CD14-positive monocyte (primary cell): Measurements from ENCODE around the gene HS6ST3. TPM values are rescaled to one million over a fixed set of nuclear protein-coding genes. Genes with fewer than 3 reads are reported as not detected.

ENCODE experiments used
- DNase-seq, 3 donors: peaks; one replicate each; pipeline ENCODE4 v3.0.0-alpha.2; 2011 to 2022
- H2AFZ ChIP-seq: 2 replicates; pipeline ENCODE4 v1.6.0; 2012; ENCODE audit warnings: mild to moderate bottlenecking, low read depth, low read length, inconsistent platforms; ENCODE audit not compliant: insufficient read depth, poor library complexity, severe bottlenecking
- H3K27ac ChIP-seq, 2 donors: 1 replicate in 1 of 2; 2 replicates in 1 of 2; pipeline ENCODE4 v1.5.1; 2012 to 2013; ENCODE audit warnings: low read length in 2 of 2, control low read depth in 1 of 2, inconsistent platforms in 1 of 2, low read depth in 1 of 2, mild to moderate bottlenecking in 1 of 2
- H3K27me3 ChIP-seq, 2 donors: one replicate each; pipeline versions ENCODE4 v1.6.0 to v1.6.1; 2011 to 2013; ENCODE audit warnings: low read length in 2 of 2; ENCODE audit not compliant: control insufficient read depth in 2 of 2, insufficient read depth in 2 of 2
- H3K36me3 ChIP-seq, 2 donors: replicated peaks in 1 of 2; 1 replicate in 1 of 2; 2 replicates in 1 of 2; pipeline versions ENCODE4 v1.5.1 to v1.6.1; 2012 to 2013; ENCODE audit warnings: low read length in 2 of 2, control low read depth in 1 of 2, inconsistent platforms in 1 of 2, mild to moderate bottlenecking in 1 of 2; ENCODE audit not compliant: insufficient read depth in 2 of 2, control insufficient read depth in 1 of 2
- H3K4me1 ChIP-seq, 2 donors: 1 replicate in 1 of 2; 2 replicates in 1 of 2; pipeline versions ENCODE4 v1.5.1 to v1.6.1; 2012 to 2013; ENCODE audit warnings: low read length in 2 of 2, control low read depth in 1 of 2, inconsistent platforms in 1 of 2, mild to moderate bottlenecking in 1 of 2, moderate library complexity in 1 of 2; ENCODE audit not compliant: insufficient read depth in 2 of 2, control insufficient read depth in 1 of 2
- H3K4me2 ChIP-seq: replicated peaks from 2 replicates; pipeline ENCODE3; 2012; ENCODE audit warnings: low read length, moderate library complexity, mild to moderate bottlenecking; ENCODE audit not compliant: poor library complexity, severe bottlenecking; ENCODE audit errors: extremely low read depth
- H3K4me3 ChIP-seq, 3 experiments: fragments of 200-600 bp in 1 of 3; sonication (generic) in 1 of 3; replicated peaks in 1 of 3; 1 replicate in 2 of 3; 2 replicates in 1 of 3; pipeline ENCODE4 v1.5.1; 2011 to 2013; ENCODE audit warnings: low read length in 3 of 3, mild to moderate bottlenecking in 3 of 3, control low read depth in 2 of 3, low read depth in 2 of 3, inconsistent platforms in 1 of 3, moderate library complexity in 1 of 3
- H3K79me2 ChIP-seq: 2 replicates; pipeline ENCODE4 v1.6.0; 2012; ENCODE audit warnings: mild to moderate bottlenecking, control low read depth, inconsistent platforms, low read length, moderate library complexity; ENCODE audit not compliant: insufficient read depth
- H3K9ac ChIP-seq: 2 replicates; pipeline ENCODE4 v1.6.0; 2017; ENCODE audit warnings: low read length, mild to moderate bottlenecking; ENCODE audit not compliant: insufficient read depth, poor library complexity, severe bottlenecking
- H3K9me3 ChIP-seq, 2 donors: replicated peaks in 1 of 2; 1 replicate in 1 of 2; 2 replicates in 1 of 2; pipeline versions ENCODE4 v1.5.1 to v1.6.1; 2012 to 2013; ENCODE audit warnings: low read length in 2 of 2, control low read depth in 1 of 2; ENCODE audit not compliant: control insufficient read depth in 1 of 2, insufficient read depth in 1 of 2
- H4K20me1 ChIP-seq: 2 replicates; pipeline ENCODE4 v1.6.0; 2012; ENCODE audit warnings: mild to moderate bottlenecking, low read length, control low read depth, moderate library complexity; ENCODE audit not compliant: insufficient read depth
- H3K27ac Mint-ChIP-seq, 7 donors: one replicate each; pipeline ENCODE4 v1.8.0; 2020; ENCODE audit warnings: mild to moderate bottlenecking in 7 of 7, mixed read lengths in 7 of 7, moderate library complexity in 6 of 7, inconsistent platforms in 2 of 7
- H3K27me3 Mint-ChIP-seq, 3 donors: one replicate each; pipeline ENCODE4 v1.8.0; 2021 to 2022; ENCODE audit warnings: low read depth in 3 of 3, mild to moderate bottlenecking in 3 of 3, mixed read lengths in 3 of 3, moderate library complexity in 3 of 3, inconsistent platforms in 1 of 3
- H3K36me3 Mint-ChIP-seq, 2 donors: one replicate each; pipeline ENCODE4 v1.8.0; 2020; ENCODE audit warnings: mixed read lengths in 2 of 2, inconsistent platforms in 1 of 2, mild to moderate bottlenecking in 1 of 2
- H3K4me1 Mint-ChIP-seq: one replicate; pipeline ENCODE4 v1.8.0; 2020; ENCODE audit warnings: mild to moderate bottlenecking, mixed read lengths
- H3K4me3 Mint-ChIP-seq, 2 donors: one replicate each; pipeline ENCODE4 v1.8.0; 2020; ENCODE audit warnings: mild to moderate bottlenecking in 2 of 2, mixed read lengths in 2 of 2, moderate library complexity in 1 of 2
- H3K9me3 Mint-ChIP-seq, 7 donors: one replicate each; pipeline ENCODE4 v1.8.0; 2020 to 2022; ENCODE audit warnings: mixed read lengths in 7 of 7, mild to moderate bottlenecking in 6 of 7, moderate library complexity in 6 of 7, inconsistent platforms in 2 of 7
- WGBS: methylation state at CpG from one replicate; pipeline ENCODE4 v1.1.5; 2013; ENCODE audit warnings: missing lambda C conversion rate; ENCODE audit not compliant: insufficient coverage; 5-methylcytosine and 5-hydroxymethylcytosine counted together
- intact Hi-C, 2 donors: fragments of 100-400 bp; cut with micrococcal nuclease; formaldehyde crosslinking; loops; one replicate each; pipeline versions ENCODE4 v1.15.0 to v1.15.1; 2023
- polyA plus RNA-seq, 3 donors: library from polyadenylated mRNA; depleted of rRNA in 1 of 3; unstranded in 2 of 3; stranded (reverse) in 1 of 3; fragments of 300-500 nt in 2 of 3; fragments of >200 nt in 1 of 3; fragmentation: Illumina TruSeq in 2 of 3; gene quantifications; 1 replicate in 2 of 3; 2 replicates in 1 of 3; pipeline ENCODE4 v1.2.3, GENCODE V29; 2012 to 2021
- TF ChIP-seq, protein P1 (sequence below): fragments of 200-600 bp; IDR thresholded peaks from one replicate; pipeline ENCODE4 v1.8.0; 2022; ENCODE audit warnings: antibody characterized with exemption, mild to moderate bottlenecking

The HS6ST3 gene
- polyA plus RNA-seq, 3 donors = not detected

GRCh38 chr13:96415831-96416385 lies 326.0 kb downstream of the HS6ST3 start:
- Histone ChIP-seq H2AFZ (no peak overlapping the region), H3K9ac (no peak overlapping the region), H3K27ac (no peak overlapping the region), H3K9me3 (peaks cover 0 to 2% of the 10 kb centered on the region in 2 donors), H3K27me3 (no peaks in the 10 kb centered on the region), H3K4me3 (no peak overlapping the region), H4K20me1 (no peaks in the 10 kb centered on the region), H3K36me3 (no peaks in the 10 kb centered on the region), H3K4me1 (peaks cover 0 to 4% of the 10 kb centered on the region in 2 donors), H3K4me2 (no peak overlapping the region), H3K79me2 (no peaks in the 10 kb centered on the region)
- WGBS = no CpG with 5 or more reads among the region's 1 CpG
- Mint-ChIP-seq H3K36me3 (no peaks in the 10 kb centered on the region), H3K27me3 (peaks cover 0 to 1% (median 0%) of the 10 kb centered on the region in 3 donors), H3K4me3 (no peak overlapping the region), H3K27ac (no peak overlapping the region), H3K9me3 (peaks cover 1 to 19% (median 6%) of the 10 kb centered on the region in 7 donors), H3K4me1 (peaks cover 16% of the 10 kb centered on the region)
- intact Hi-C loops = no loop called here
- TF ChIP-seq, protein P1, sequence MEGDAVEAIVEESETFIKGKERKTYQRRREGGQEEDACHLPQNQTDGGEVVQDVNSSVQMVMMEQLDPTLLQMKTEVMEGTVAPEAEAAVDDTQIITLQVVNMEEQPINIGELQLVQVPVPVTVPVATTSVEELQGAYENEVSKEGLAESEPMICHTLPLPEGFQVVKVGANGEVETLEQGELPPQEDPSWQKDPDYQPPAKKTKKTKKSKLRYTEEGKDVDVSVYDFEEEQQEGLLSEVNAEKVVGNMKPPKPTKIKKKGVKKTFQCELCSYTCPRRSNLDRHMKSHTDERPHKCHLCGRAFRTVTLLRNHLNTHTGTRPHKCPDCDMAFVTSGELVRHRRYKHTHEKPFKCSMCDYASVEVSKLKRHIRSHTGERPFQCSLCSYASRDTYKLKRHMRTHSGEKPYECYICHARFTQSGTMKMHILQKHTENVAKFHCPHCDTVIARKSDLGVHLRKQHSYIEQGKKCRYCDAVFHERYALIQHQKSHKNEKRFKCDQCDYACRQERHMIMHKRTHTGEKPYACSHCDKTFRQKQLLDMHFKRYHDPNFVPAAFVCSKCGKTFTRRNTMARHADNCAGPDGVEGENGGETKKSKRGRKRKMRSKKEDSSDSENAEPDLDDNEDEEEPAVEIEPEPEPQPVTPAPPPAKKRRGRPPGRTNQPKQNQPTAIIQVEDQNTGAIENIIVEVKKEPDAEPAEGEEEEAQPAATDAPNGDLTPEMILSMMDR = no peak
- no peak for DNase-seq

DNA sequence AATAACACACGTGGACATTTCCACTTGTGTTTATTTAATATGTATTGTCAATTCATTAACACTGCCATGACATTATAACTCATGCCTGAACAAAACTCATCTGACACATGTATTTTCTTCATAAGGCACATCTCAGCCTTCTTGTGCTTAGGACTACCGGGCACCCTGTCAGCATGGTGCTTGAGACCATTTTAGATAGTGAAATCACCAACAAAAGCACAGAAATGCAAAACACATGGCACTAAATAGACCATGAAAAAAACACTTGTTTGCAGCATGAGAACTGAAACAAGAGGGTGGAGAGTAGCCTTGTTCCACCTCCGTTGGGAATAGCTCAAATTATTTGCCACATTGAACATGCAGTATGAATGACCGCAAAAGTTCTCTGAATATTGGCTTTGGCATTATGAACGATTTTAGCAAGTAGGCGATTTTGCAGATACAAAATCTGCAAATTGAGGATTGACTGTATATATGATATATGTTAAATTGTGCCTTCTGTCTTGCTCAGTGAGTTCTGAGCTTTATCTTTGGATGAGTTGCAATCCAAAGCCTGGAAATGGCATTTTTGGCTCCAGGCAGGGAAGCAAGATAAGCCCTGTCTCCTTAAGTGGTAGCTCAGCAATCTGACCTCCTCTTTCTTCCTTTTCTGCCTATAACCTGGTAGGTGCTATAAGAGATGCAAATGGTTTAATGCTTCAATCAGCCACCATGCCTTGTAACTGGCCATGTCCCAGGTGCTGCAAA lies 328.2 kb downstream of the HS6ST3 start:
- no peak overlapping the region for H3K4me3 ChIP-seq
- DNase-seq = no peak
- H2AFZ ChIP-seq = no peak overlapping the region
- intact Hi-C loops = no loop called here
- H3K27ac ChIP-seq = no peak overlapping the region
- H3K9me3 ChIP-seq = no peaks in the 10 kb centered on the region
- TF ChIP-seq, protein P1 = no peak
- Mint-ChIP-seq H3K27me3 (peaks cover 0 to 1% (median 0%) of the 10 kb centered on the region in 3 donors), H3K4me1 (peaks cover 3% of the 10 kb centered on the region), H3K4me3 (no peak overlapping the region), H3K9me3 (peaks cover 0 to 12% (median 0%) of the 10 kb centered on the region in 7 donors), H3K36me3 (no peaks in the 10 kb centered on the region), H3K27ac (no peak overlapping the region)
- H3K36me3 ChIP-seq = no peaks in the 10 kb centered on the region
- WGBS = 100% methylated on average over 1 of the region's 6 CpGs
- H4K20me1 ChIP-seq = no peaks in the 10 kb centered on the region
- no peak overlapping the region for H3K4me2 ChIP-seq
- H3K9ac ChIP-seq = no peak overlapping the region
- no peaks in the 10 kb centered on the region for H3K4me1 ChIP-seq
- H3K27me3 ChIP-seq = no peaks in the 10 kb centered on the region
- H3K79me2 ChIP-seq = no peaks in the 10 kb centered on the region
